Esophagus squamous epithelium (tissue), 4 donors: ENCODE results near the gene GET3.

Experiments used
- CTCF ChIP-seq, 6 experiments: fragments of 450-650 bp in 4 of 6; fragments of 200-600 bp in 2 of 6; sonication (generic) in 2 of 6; IDR thresholded peaks; one replicate each; pipeline ENCODE4 v1.5.1; 2016 to 2019; ENCODE audit warnings: antibody characterized with exemption in 6 of 6, mild to moderate bottlenecking in 4 of 6, moderate library complexity in 4 of 6
- POLR2A ChIP-seq, 4 donors: fragments of 450-650 bp; IDR thresholded peaks; one replicate each; pipeline ENCODE4 v1.6.1; 2017; ENCODE audit warnings: antibody characterized with exemption in 4 of 4, mild to moderate bottlenecking in 4 of 4, moderate library complexity in 3 of 4

- no peak for TF ChIP-seq CTCF (IDR thresholded peaks at IDR 0.05)
- no peak for TF ChIP-seq POLR2A (IDR thresholded peaks at IDR 0.05)
Observed at GRCh38 chr19:12756150-12756883, 19.0 kb downstream of the GET3 start.
